ENCODE measurements around the gene SP100.

Gene SP100

DNA sequence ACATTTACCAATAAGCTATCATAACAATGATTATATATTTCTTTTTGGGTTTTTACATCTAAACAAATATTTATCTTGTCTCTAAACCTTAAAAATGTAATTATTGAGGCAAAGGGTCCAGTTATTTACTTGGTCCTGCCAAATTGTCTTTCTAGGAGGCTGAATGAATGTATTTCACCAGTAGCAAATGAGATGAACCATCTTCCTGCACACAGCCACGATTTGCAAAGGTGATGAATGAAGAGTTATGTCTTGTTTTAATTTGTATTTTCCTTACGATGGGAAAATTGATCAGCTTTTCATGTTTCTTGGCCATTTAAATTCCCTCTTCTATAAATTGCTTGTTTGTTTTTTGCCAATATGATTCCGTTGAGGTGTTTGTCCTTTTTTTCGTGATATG, 1.4 kb downstream of the SP100 start:
- TF ChIP-seq, protein P1, sequence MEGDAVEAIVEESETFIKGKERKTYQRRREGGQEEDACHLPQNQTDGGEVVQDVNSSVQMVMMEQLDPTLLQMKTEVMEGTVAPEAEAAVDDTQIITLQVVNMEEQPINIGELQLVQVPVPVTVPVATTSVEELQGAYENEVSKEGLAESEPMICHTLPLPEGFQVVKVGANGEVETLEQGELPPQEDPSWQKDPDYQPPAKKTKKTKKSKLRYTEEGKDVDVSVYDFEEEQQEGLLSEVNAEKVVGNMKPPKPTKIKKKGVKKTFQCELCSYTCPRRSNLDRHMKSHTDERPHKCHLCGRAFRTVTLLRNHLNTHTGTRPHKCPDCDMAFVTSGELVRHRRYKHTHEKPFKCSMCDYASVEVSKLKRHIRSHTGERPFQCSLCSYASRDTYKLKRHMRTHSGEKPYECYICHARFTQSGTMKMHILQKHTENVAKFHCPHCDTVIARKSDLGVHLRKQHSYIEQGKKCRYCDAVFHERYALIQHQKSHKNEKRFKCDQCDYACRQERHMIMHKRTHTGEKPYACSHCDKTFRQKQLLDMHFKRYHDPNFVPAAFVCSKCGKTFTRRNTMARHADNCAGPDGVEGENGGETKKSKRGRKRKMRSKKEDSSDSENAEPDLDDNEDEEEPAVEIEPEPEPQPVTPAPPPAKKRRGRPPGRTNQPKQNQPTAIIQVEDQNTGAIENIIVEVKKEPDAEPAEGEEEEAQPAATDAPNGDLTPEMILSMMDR (IDR thresholded peaks at IDR 0.05; ENCODE audit: borderline replicate concordance, control extremely low read depth, extremely low read depth, insufficient read depth, missing control alignments) = no peak
- DNase-seq (ENCODE audit: low spot score) = no peak
- in situ Hi-C loops (cut with MboI; ENCODE audit: low sequenced_read_pairs, unreplicated experiment) = loop anchor here (10.0 kb wide), 2 partner anchors 177 to 213 kb away; no protein-coding TSS in a partner anchor

DNA sequence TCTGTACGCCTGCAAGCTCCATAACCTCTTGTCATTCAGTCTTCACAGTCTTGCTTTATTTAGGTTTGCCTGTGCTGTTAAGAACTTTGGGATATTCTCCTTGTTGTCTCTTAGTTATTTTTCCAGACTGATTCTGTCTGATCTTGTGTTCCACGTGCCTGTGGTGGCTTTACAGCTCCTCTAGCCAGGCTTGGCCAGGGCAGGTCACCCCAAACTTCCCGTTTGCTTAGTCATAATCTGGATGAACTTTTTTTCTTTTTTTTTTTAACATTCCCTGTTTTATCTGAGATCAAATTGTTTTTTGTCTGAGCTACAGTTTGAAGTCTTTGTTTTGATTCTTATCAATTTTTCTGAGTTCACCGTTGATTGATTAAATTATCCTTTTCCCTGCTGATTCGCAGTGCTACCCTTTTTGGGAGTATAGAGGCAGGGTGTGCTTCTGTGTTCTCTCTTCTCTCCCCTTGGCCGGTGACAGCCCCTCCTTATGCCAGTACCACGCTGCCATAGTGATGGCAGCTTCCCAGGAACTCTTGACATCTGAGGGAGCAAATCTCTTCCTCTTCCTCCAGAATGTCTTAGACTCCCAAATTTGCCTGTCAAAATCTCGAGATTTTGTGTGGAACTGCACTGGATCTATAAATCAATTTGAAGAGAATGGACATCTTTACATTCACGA, 2.5 kb downstream of the SP100 start:
- TF ChIP-seq, protein P1 (IDR thresholded peaks at IDR 0.05; ENCODE audit: borderline replicate concordance, control extremely low read depth, extremely low read depth, insufficient read depth, missing control alignments) = no peak
- DNase-seq (ENCODE audit: low spot score) = no peak
- in situ Hi-C loops (cut with MboI; ENCODE audit: low sequenced_read_pairs, unreplicated experiment) = loop anchor here (10.0 kb wide), 2 partner anchors 176 to 214 kb away; no protein-coding TSS in a partner anchor

DNA sequence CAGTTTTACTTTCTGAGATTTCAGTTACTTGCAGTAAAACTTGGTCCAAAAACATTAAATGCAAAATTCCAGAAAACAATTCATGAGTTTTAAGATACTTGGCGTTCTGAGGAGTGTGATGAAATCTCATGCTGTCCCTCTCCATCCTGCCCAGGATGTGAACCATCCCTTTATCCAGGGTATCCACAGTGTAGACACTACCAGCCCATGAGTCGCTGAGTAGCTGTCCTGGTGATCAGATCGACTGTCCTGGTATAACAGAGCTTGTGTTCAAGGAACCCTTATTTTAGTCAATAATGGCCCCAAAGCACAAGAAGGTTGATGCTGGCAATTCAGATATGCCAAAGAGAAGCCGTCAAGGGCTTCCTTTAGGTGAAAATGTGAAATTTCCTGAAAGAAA, 3.2 kb downstream of the SP100 start:
- in situ Hi-C loops (cut with MboI; ENCODE audit: low sequenced_read_pairs, unreplicated experiment) = loop anchor here (10.0 kb wide), 2 partner anchors 176 to 214 kb away; no protein-coding TSS in a partner anchor
- TF ChIP-seq, protein P1 (IDR thresholded peaks at IDR 0.05; ENCODE audit: borderline replicate concordance, control extremely low read depth, extremely low read depth, insufficient read depth, missing control alignments) = no peak
- no peak for DNase-seq (ENCODE audit: low spot score)

DNA sequence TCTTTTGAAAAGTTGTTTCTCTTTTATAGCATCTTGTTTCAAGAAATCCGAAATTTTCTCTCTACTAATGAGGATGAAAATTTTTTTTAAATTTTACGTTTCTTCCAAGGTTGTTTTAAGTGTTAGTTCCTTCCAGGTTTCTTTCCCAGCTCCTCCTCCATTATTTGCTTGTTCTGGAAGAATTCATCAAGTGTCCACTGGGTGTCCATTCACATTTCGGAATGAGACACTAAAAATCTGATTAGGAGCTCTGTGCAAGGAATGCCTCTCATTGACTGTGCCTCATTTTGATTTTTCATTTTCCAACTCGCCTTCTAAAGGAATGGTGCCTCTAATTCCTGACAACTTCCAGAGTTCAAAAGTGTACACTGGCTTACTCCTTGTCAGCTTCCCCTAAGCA, 6.1 kb downstream of the SP100 start:
- no peak for DNase-seq (ENCODE audit: low spot score)
- TF ChIP-seq, protein P1 (IDR thresholded peaks at IDR 0.05; ENCODE audit: borderline replicate concordance, control extremely low read depth, extremely low read depth, insufficient read depth, missing control alignments) = no peak
- in situ Hi-C loops (cut with MboI; ENCODE audit: low sequenced_read_pairs, unreplicated experiment) = no loop called here

DNA sequence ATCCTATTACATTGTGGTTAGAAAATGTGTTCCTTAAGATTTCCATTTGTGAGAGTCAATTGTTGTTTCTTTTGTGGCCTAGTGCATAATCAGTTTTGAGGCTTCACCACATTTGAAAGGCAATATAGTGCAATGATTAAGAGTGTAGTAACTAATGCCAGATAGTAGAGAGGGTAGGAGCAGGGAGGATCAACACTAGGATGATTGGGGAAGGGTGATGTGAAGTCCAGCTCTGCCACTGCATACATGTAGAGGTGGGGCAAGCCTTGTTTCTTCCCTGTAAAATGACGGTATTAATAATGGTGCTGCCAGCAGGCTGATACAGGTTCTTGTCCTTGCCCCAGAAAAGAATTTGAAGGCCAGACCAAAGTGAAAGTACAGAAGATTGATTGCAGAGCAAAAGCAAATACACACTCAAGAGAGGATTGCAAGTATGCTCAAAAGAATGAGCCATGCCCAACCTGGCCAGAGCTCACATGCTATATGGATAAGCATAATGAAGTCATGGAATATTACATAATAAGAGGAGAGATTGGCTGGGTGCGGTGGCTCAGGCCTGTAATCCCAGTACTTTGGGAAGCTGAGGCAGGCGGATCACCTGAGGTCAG, 8.0 kb downstream of the SP100 start:
- TF ChIP-seq, protein P1 (IDR thresholded peaks at IDR 0.05; ENCODE audit: borderline replicate concordance, control extremely low read depth, extremely low read depth, insufficient read depth, missing control alignments) = no peak

DNA sequence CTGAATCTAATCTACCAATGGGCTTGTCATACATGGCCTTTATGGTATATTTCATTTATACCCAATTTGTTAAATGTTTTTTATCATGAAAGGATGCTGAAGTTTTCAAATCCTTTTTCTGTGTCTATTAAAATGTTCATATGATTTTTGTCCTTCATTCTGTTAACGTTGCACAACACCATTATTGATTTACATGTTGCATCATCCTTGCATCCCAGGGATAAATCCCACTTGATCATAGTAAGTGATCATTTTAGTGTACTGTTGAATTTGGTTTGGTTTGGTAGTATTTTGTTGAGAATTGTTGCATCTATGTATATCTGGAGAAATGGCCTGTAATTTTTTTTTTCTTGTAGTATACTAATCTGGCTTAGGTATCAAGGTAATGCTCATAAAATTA, 9.4 kb downstream of the SP100 start:
- in situ Hi-C loops (cut with MboI; ENCODE audit: low sequenced_read_pairs, unreplicated experiment) = no loop called here
- no peak for DNase-seq (ENCODE audit: low spot score)
- TF ChIP-seq, protein P1 (IDR thresholded peaks at IDR 0.05; ENCODE audit: borderline replicate concordance, control extremely low read depth, extremely low read depth, insufficient read depth, missing control alignments) = no peak

More for the DNA sequence above, 8.0 kb downstream of the SP100 start:
- DNase-seq (ENCODE audit: low spot score) = no peak
- in situ Hi-C loops (cut with MboI; ENCODE audit: low sequenced_read_pairs, unreplicated experiment) = no loop called here
